ENCODE measurements around the gene PTPRZ1. TPM values are rescaled to one million over a fixed set of nuclear protein-coding genes. Genes with fewer than 3 reads are reported as not detected.

PTPRZ1 gene
- total RNA-seq, 1 experiment from 2014 or later = 74.2 TPM

DNA sequence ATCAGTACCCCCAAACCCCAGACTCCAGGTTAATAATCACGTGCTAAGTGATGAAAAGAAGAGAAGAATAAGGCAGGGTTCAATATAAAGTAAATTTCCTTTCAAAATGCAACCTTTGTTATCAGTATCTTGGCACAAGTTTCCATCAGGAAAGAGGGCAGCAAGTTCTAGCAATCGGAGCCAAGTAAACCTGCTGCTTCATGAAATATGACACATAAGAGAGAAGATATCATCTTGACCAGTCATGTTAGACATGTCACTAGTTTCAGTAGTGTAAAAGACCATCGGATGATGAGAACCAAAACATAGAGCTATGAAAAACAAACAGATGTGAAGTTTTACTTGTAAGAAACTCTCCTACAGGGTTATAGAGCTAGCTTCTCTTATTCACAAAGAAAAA is 227.1 kb downstream of the PTPRZ1 start:
- Histone ChIP-seq H3K79me2 (ENCODE audit: insufficient read depth, low read length) (no peaks in the 10 kb centered on the region; the same call in 1 of the 2 replicates), H2BK5ac (ENCODE audit: insufficient read length, low read length) (no peak overlapping the region), H3K23ac (ENCODE audit: insufficient read length, low read depth, low read length) (no peak overlapping the region), H2BK20ac (ENCODE audit: low read depth, low read length, poor library complexity, severe bottlenecking) (no peak overlapping the region), H4K5ac (ENCODE audit: insufficient read length, low read depth, low read length) (no peak overlapping the region), H2AK5ac (ENCODE audit: insufficient read length, low read length) (no peak overlapping the region), H3K9ac (ENCODE audit: extremely low read depth, insufficient read length, low read length) (no peak overlapping the region), H4K91ac (ENCODE audit: insufficient read length, low read depth, low read length) (no peak overlapping the region), H4K8ac (replicated peaks; ENCODE audit: insufficient read length, low read depth, low read length) (no peak overlapping the region), H3K4me2 (ENCODE audit: insufficient read depth, insufficient read length, low read length) (no peak overlapping the region), H3T11ph (ENCODE audit: low read length) (no peak overlapping the region), H3K9me3 (ENCODE audit: control insufficient read depth, low read depth, low read length) (no peaks in the 10 kb centered on the region), H3K4ac (ENCODE audit: low read depth, low read length) (no peak overlapping the region), H3K27me3 (ENCODE audit: insufficient read depth, low read length) (no peaks in the 10 kb centered on the region), H3K79me1 (ENCODE audit: insufficient read depth, low read depth, low read length, poor library complexity, severe bottlenecking) (no peaks in the 10 kb centered on the region), H4K20me1 (ENCODE audit: control insufficient read depth, insufficient read depth, insufficient read length) (no peaks in the 10 kb centered on the region), H3K23me2 (ENCODE audit: insufficient read length, low read depth, low read length, poor library complexity, severe bottlenecking) (no peaks in the 10 kb centered on the region), H3K14ac (ENCODE audit: insufficient read depth, low read length) (no peak overlapping the region), H3K18ac (ENCODE audit: insufficient read length, low read depth, low read length) (no peak overlapping the region), H2BK120ac (ENCODE audit: low read depth, low read length, poor library complexity, severe bottlenecking) (no peak overlapping the region), H2AFZ (ENCODE audit: low read length) (no peak overlapping the region), H3K56ac (ENCODE audit: insufficient read length, low read depth, low read length) (no peak overlapping the region), H2BK15ac (ENCODE audit: low read depth, low read length) (no peak overlapping the region), H3K4me1 (ENCODE audit: insufficient read depth, low read length) (no peaks in the 10 kb centered on the region), H3K27ac (ENCODE audit: insufficient read length, low read depth, low read length) (no peak overlapping the region), H2BK12ac (ENCODE audit: insufficient read length, low read depth, low read length) (no peak overlapping the region)
- Mint-ChIP-seq H3K4me1 (peaks cover 11 to 12% of the 10 kb centered on the region in 2 experiments), H3K4me3 (no peak overlapping the region), H3K9me3 (peaks cover 10 to 15% of the 10 kb centered on the region in 2 experiments), H3K27me3 (ENCODE audit: low read depth) (no peaks in the 10 kb centered on the region), H3K27ac (peak overlapping the region in 1 of 3 experiments; percentile 55; a peak in 1 of 7 replicates), H3K36me3 (ENCODE audit: insufficient read depth in 1 of 3, low read depth in 3 of 3) (peaks cover 41 to 82% (median 80%) of the 10 kb centered on the region in 3 experiments)
- DNase-seq = no peak
- TF ChIP-seq, protein P1, sequence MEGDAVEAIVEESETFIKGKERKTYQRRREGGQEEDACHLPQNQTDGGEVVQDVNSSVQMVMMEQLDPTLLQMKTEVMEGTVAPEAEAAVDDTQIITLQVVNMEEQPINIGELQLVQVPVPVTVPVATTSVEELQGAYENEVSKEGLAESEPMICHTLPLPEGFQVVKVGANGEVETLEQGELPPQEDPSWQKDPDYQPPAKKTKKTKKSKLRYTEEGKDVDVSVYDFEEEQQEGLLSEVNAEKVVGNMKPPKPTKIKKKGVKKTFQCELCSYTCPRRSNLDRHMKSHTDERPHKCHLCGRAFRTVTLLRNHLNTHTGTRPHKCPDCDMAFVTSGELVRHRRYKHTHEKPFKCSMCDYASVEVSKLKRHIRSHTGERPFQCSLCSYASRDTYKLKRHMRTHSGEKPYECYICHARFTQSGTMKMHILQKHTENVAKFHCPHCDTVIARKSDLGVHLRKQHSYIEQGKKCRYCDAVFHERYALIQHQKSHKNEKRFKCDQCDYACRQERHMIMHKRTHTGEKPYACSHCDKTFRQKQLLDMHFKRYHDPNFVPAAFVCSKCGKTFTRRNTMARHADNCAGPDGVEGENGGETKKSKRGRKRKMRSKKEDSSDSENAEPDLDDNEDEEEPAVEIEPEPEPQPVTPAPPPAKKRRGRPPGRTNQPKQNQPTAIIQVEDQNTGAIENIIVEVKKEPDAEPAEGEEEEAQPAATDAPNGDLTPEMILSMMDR (conservative IDR thresholded peaks at IDR 0.05) = no peak
- no CpG with 5 or more reads among the region's 3 CpGs for WGBS (ENCODE audit: extremely low coverage, insufficient read length, low lambda C conversion rate)
